ENCODE data around the gene HS3ST3A1.

The HS3ST3A1 gene

DNA sequence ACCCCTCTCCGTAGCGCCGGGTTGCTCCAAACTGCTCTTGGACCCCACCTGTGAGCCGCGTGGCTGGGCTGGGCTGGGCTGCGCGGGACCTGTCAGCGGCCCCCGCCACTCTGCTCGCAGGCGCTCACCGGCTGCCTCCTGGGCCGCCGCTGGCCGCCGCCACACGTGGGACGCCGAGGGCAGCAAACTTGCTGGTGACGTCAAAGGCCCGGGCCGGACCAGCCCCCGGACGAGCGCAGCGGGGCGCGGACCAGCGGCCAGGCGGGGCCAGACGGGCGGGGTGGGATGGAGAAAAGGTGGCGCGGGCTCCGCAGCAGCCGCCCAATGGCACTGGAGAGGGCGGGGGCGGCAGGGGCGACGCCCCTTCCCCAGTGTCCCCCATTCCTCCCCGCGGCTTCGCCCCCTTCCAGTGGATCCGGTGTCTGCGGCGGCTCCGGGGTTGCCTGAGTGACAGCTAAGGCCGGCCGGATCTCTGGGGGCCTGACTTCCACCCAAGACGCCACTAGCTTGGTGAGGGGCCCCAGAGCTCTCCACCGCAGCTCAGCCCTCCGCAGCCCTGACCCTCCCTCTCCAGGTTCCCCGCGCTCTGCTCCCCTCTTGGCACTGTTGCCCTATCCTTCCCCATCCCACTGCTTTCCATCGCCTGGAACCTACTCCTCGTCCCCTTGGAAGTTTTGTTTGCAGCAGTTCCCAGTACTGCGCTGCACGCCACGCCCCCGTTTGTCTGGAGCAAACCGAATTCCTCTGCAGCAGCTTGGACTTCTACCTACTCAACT is at the start of gene HS3ST3A1:
HS3ST3A1 (minus strand) TSS at position 154 of the 776 bp plus-strand sequence. CDS start 800 bp downstream, outside the sequence.
- no peak for DNase-seq

DNA sequence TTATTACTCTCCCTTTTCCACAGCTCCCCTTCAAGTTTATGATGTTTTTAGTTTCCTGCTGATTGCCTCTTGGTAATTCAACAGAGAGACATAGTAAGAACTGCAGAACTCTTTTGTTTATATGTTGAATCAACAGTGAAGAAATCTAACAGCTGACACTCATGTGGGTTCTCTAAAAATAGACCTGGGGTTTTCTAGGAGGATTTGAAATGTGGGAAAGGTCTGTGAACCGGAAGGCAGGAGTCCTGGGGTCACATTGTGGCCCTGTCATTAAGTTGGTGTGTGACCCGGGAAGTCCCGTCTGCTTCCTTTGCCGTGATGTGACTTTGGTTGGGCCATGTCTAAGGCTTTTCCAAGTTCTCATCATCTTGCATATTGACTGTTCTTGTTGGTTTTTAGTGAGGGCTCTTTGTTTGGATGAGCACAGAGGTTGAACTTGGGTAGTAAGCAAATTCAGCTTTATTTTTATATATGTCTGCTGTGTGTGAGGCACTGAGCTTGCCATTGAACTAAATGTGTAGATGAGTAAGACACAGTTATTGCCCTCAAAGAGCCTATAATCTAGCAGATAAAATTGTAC is 48.5 kb upstream of the HS3ST3A1 start:
- no peak for DNase-seq

GRCh38 chr17:13647543-13648021 is 45.9 kb upstream of the HS3ST3A1 start:
- DNase-seq, result no peak

GRCh38 chr17:13646969-13647542 is 45.3 kb upstream of the HS3ST3A1 start:
- no peak for DNase-seq

- no peak for DNase-seq
Measured at GRCh38 chr17:13646411-13646810, 44.7 kb upstream of the HS3ST3A1 start.

DNA sequence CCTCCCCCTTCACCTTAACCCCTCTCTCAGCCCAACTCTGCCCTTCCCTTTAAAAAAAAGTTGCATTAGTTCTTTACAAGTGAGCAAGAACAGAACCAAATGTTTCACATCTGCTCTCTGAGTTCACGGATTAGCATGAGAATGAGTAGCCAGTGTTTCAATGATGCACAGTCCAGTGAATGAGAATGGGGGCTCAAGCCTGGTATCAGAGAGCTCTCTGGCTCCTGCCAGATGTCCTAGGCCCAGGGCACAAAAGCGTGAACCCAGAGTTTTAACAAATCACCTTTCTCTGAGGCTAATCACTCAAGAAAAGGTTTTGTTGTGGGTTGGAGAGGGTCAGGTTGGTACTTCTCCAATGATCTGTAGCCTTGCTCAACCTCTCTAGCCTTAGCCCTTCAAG is 41.5 kb upstream of the HS3ST3A1 start:
- DNase-seq, result no peak

GRCh38 chr17:13642188-13642587 is 40.5 kb upstream of the HS3ST3A1 start:
- no peak for DNase-seq

DNA sequence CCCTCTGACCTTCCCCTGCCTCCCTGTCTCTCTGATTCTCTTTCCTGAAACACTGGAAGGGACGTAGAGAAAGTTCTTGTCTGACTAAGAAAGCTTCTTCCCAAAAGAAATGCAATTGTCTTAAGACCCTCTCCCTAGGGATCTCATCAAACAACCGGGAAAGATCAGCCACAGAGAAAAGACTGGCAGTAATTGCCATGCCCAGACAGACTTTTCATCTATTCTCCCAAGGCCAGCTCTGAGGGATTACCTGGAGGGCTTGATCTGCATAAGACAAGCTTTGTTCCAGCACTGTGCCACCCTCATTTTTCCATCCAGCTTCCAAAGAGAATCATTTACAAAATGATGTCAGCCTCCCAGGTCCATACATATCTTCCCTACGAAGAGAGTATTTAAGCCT is 38.8 kb upstream of the HS3ST3A1 start:
- no peak for DNase-seq

- DNase-seq, result no peak
Measured at GRCh38 chr17:13638855-13639458, 37.2 kb upstream of the HS3ST3A1 start.

DNA sequence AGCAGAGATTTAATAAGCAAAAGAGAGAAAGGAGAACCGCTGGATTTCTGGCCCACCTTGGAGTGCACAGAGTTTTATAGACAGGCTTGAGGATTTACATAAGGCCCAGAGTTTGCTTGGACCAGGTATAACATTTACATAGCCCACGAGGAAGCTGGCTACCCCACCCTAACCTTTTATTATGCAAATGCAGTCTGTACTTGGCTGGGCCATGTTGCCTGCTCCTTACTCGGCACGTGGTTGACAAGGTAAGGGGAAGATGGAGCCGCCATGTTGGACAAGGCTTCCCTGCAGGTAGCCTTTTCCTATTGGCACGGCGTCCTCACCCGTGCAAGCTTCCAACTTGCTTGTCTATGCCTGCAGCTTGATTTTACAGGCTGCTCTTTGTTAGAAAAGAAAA is 35.2 kb upstream of the HS3ST3A1 start:
- DNase-seq, result no peak

DNA sequence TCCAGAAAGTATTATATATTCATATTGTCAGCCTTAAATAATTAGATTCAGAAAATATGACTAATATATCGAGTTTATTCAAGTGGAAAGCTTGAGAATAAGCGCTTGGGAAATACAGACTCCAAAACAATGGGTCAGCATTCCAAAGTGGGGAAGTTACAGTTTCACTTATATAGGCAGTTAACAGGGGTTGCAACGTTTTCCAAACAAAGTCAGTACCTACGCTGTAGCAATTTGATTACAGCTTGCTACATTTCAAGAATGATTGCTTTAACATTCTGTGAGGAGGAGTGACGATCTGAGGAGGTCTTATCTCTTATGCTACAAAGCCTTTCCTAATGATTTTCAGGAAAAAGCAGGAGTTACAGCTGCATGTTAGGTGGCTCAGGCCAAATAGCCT is 34.2 kb upstream of the HS3ST3A1 start:
- DNase-seq, result no peak

DNA sequence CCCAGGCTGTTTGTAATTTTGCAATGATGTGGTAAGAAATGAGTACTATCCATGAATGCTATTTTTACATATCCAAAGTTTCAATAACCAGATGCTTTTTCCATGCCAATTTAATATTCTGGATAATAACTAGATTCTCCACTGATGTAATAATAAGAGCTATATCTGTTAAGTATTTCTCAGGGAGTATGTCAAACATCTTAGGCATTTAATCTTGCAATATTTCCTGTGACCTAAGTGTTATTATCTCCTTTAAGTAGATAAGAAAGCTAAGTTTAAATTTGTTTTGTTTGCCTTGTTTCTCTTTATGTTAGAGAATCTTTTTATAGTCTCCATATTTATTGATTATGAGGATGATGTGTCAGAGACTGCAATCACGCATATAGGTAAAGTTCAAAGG is 32.3 kb upstream of the HS3ST3A1 start:
- DNase-seq, result no peak

- DNase-seq, result no peak
Measured at GRCh38 chr17:13631529-13631928, 29.8 kb upstream of the HS3ST3A1 start.

GRCh38 chr17:13626703-13627102 is 25.0 kb upstream of the HS3ST3A1 start:
- DNase-seq, result no peak

DNA sequence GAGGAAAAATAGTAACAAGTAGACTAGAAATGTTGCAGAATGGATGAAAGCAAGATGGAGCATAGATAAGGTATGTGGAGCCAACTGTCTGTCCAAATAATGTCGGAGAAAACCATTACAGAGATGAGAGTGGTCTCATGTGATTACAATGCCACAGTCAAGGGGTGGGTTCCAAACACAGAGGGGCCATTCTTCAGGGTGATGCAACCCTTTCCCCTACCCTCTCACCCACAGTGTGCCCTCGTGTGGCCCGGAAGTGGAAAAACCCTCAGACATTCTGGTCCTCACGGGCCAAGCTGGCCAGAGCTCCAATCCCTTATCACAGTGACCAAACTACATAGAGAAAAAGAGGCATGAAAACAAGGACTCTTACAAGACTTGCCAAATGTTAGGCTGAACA is 17.7 kb upstream of the HS3ST3A1 start:
- DNase-seq, result no peak

DNA sequence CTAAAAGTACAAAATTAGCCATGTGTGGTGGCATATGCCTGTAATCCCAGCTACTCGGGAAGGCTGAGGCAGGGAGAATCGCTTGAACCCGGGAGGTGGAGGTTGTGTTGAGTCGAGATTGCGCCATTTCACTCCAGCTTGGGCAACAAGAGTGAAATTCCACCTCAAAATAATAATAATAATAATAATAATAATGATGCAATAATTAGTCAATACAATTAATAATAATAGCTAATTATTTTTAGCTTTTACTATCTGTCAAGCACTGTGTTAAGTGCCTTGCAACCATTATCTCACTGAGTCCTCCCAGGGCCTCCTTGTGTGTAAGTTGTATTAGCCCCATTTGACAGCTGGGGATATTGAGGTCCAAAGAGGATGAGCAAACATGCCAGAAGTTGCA is 14.3 kb upstream of the HS3ST3A1 start:
- no peak for DNase-seq

DNA sequence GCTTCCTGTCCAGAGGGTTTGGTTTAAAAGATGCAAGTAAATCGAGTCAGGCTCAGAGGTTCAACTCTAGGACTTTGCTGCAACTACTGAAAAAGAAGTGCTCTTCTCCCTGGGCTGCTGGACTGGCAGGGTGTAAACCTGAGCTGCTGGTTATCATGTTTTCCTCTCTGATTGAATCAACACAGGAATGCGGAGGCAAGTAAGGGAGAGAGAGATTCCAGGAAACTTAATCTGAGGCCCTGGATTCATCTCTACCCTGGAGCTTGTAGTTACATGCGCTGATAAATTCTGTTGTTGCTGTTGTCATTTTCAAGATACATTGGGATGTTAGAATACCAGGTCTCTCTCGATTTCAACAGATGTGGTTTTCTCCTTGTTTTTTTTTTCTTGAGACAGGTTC is 8.2 kb upstream of the HS3ST3A1 start:
- no peak for DNase-seq

GRCh38 chr17:13601322-13601775 is 380 bp downstream of the HS3ST3A1 start:
- DNase-seq, result no peak

DNA sequence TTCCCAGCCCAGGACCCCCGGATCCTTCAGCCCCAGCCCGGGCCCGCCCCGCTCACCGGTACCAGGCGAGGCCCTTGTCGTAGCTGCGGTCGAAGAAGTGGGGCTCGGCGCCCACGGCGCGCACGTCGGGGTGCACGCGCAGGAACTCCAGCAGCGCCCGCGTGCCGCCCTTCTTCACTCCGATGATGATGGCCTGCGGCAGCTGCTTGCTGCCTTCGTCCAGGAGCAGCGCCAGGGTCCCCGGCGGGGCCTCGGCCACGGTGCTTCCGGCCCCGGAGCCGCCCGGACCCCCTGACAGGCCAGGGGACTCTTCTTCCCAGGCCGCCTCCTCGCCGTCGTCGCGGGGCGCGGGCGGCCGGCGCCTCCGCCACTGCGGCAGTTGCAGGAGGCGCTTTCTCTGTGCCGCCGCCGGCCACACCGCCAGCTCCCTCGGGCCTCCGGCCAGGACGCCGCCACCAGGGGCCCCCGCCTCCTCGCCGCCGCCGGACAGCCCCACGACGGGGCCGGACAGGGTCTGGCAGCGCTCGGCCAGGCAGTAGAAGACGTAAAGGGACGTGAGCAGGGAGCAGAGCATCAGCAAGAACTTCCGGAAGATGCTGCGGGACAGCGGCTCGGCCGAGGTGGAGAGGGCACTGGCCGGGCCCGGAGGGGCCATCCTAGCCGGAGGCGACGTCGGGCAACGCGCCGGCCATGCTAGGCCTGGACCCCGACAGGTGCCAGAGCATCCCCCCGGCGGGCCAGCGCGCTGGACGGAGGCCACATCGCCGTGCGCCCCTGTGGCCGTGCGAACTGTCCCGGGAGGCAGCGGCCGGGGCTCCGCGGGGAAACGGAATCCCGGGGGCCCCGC is 1.0 kb downstream of the HS3ST3A1 start:
- no peak for DNase-seq

DNA sequence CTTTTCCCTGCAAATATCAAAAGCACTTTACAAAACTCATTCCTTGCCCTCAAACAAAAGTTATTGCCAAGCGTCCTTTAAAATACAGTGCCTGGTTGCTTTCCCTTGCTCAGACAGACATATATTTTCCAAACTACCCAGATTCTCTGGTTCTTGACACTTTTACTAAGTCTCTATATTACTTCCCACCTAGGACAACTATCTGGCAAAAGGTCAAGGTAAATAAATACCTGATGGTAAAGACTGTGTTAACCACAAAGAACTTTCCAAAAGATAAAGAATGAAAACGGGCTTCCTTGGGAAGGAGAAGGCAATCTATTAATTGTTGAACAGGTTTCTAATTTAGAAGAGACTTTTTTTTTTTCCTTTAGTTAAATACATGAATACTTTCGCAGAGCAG is 1.9 kb downstream of the HS3ST3A1 start:
- DNase-seq, result no peak

DNA sequence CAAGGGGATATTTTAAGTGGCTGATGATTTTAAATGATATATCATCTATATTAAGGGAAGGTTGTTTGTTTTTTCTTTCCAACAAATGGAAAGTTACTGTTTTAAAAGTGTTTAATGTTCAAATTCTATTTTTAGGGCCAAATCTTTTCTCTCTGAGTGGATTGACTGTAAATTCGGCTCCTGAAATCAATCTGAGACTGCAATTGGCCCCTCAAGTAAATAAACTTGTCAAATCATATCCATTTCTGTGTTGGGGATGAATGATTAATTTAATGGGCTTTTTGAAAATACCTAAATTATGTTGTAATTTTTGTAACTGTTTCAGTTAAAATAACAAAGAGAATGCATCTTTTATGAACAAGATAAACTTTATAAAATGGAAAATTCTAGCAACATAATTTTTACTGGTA is 2.6 kb downstream of the HS3ST3A1 start:
- DNase-seq, result no peak

- no peak for DNase-seq
Measured at GRCh38 chr17:13598353-13599167, 3.2 kb downstream of the HS3ST3A1 start.
